ENCODE data around the gene KRTAP4-8.
"Not testable (repeated sequence)": the region's sequence is repeated elsewhere in the genome, so short reads cannot be mapped to it uniquely, and the experiment has no call there.

The KRTAP4-8 gene

DNA sequence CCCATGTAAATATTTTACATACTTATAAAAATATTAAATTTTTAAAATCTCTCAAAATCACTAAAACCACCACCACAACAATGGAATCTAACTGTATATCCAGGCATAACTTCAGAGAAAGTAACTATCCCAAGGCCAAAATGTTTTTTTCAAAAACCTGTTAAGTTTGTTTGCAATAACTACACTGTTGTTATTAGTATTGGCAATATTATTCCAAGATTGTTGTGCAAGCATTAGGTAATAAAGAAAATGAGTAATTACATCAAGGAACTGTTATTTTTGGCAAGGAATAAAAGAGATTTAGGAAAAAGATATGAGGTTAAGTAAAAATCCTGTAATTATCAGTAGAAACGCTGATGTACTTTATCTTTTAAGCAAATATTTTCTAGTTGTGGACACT, 29.4 kb upstream of the KRTAP4-8 start:
- Histone ChIP-seq H3K4me1 (ENCODE audit: low read depth, poor library complexity, severe bottlenecking) (no peaks in the 10 kb centered on the region), H3K36me3 (ENCODE audit: insufficient read depth) (no peaks in the 10 kb centered on the region), H3K27me3 (ENCODE audit: insufficient read depth, low read depth) (no peaks in the 10 kb centered on the region), H3K27ac (no peak overlapping the region), H3K4me2 (no peak overlapping the region), H4K20me1 (ENCODE audit: insufficient read depth) (no peaks in the 10 kb centered on the region), H3K4me3 (IDR thresholded peaks at IDR 0.05; ENCODE audit: insufficient read depth, low read depth, low read length) (no peak overlapping the region), H3K79me2 (ENCODE audit: insufficient read depth, low read depth) (no peaks in the 10 kb centered on the region), H3K9ac (no peak overlapping the region), H2AFZ (ENCODE audit: low read depth) (no peak overlapping the region)
- TF ChIP-seq, protein P1, sequence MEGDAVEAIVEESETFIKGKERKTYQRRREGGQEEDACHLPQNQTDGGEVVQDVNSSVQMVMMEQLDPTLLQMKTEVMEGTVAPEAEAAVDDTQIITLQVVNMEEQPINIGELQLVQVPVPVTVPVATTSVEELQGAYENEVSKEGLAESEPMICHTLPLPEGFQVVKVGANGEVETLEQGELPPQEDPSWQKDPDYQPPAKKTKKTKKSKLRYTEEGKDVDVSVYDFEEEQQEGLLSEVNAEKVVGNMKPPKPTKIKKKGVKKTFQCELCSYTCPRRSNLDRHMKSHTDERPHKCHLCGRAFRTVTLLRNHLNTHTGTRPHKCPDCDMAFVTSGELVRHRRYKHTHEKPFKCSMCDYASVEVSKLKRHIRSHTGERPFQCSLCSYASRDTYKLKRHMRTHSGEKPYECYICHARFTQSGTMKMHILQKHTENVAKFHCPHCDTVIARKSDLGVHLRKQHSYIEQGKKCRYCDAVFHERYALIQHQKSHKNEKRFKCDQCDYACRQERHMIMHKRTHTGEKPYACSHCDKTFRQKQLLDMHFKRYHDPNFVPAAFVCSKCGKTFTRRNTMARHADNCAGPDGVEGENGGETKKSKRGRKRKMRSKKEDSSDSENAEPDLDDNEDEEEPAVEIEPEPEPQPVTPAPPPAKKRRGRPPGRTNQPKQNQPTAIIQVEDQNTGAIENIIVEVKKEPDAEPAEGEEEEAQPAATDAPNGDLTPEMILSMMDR (conservative IDR thresholded peaks at IDR 0.05; ENCODE audit: low read depth, low read length): no peak

DNA sequence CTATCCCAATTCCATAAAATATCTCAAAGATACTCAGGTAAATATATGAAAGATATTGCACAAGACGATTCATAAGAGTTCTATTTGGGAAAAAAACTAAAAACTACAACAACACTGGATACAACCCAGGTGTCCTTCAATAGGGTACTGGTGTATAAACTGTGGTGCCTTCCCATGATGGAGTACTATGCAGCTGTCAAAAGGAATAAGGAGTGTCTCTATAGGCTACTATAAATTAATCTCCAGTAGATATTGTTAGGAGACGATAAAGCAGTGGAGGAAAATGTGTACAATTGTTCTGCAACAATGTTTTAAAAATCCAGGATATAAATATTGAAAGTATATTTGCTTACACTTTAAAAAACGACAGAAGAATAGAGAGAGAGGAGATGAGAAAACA, 28.5 kb upstream of the KRTAP4-8 start:
- Histone ChIP-seq H2AFZ (ENCODE audit: low read depth) (no peak overlapping the region), H3K4me2 (no peak overlapping the region), H3K4me1 (ENCODE audit: low read depth, poor library complexity, severe bottlenecking) (no peaks in the 10 kb centered on the region), H3K9ac (no peak overlapping the region), H3K27ac (no peak overlapping the region), H3K36me3 (ENCODE audit: insufficient read depth) (no peaks in the 10 kb centered on the region), H4K20me1 (ENCODE audit: insufficient read depth) (no peaks in the 10 kb centered on the region), H3K4me3 (IDR thresholded peaks at IDR 0.05; ENCODE audit: insufficient read depth, low read depth, low read length) (no peak overlapping the region), H3K27me3 (ENCODE audit: insufficient read depth, low read depth) (no peaks in the 10 kb centered on the region), H3K79me2 (ENCODE audit: insufficient read depth, low read depth) (no peaks in the 10 kb centered on the region)
- TF ChIP-seq, protein P1 (conservative IDR thresholded peaks at IDR 0.05; ENCODE audit: low read depth, low read length): no peak

- Histone ChIP-seq H3K27ac (no peak overlapping the region), H3K4me1 (ENCODE audit: low read depth, poor library complexity, severe bottlenecking) (no peaks in the 10 kb centered on the region), H4K20me1 (ENCODE audit: insufficient read depth) (no peaks in the 10 kb centered on the region), H3K4me2 (no peak overlapping the region), H2AFZ (ENCODE audit: low read depth) (no peak overlapping the region), H3K9ac (no peak overlapping the region), H3K36me3 (ENCODE audit: insufficient read depth) (no peaks in the 10 kb centered on the region), H3K79me2 (ENCODE audit: insufficient read depth, low read depth) (no peaks in the 10 kb centered on the region), H3K27me3 (ENCODE audit: insufficient read depth, low read depth) (no peaks in the 10 kb centered on the region), H3K4me3 (IDR thresholded peaks at IDR 0.05; ENCODE audit: insufficient read depth, low read depth, low read length) (no peak overlapping the region)
- TF ChIP-seq, protein P1 (conservative IDR thresholded peaks at IDR 0.05; ENCODE audit: low read depth, low read length): no peak
Measured at GRCh38 chr17:41125064-41125463, 27.1 kb upstream of the KRTAP4-8 start.

- not testable (repeated sequence) for H3K36me3 ChIP-seq (ENCODE audit: insufficient read depth); H3K4me1 ChIP-seq (ENCODE audit: low read depth, poor library complexity, severe bottlenecking); H3K4me3 ChIP-seq (IDR thresholded peaks at IDR 0.05; ENCODE audit: insufficient read depth, low read depth, low read length); H3K79me2 ChIP-seq (ENCODE audit: insufficient read depth, low read depth); H2AFZ ChIP-seq (ENCODE audit: low read depth); H3K9ac ChIP-seq; H4K20me1 ChIP-seq (ENCODE audit: insufficient read depth); H3K4me2 ChIP-seq; H3K27me3 ChIP-seq (ENCODE audit: insufficient read depth, low read depth); H3K27ac ChIP-seq
Measured at GRCh38 chr17:41123991-41124371, 26.0 kb upstream of the KRTAP4-8 start, which contains the start of gene KRTAP4-12. Gene KRTAP4-12, minus strand, starts transcription at chr17:41124182. Its CDS starts 60 bp downstream, at chr17:41124122.

DNA sequence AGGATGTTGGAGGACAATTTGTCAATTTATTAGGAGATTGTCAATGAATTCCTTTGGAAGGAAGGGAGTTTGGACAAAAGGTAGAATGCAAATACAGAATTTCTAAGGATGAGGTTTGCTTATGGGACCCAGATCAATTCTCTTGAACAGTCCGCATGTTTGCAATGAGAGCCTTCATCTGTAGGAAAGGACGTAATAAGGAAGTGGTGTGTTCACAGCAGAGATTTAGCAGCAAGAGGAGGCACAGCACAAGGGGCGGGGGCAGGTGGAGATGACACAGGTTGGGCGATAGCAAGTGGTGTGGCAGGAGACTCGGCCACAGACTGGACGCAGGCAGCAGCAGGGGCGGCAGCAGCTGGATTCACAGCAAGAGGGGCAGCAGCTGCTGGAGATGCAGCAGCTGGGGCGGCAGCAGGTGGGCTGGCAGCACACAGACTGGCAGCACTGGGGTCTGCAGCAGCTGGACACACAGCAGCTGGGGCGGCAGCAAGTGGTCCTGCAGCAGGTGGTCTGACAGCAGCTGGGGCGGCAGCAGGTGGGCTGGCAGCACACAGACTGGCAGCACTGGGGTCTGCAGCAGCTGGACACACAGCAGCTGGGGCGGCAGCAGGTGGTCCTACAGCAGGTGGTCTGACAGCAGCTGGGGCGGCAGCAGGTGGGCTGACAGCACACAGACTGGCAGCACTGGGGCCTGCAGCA, 25.5 kb upstream of the KRTAP4-8 start:
- not testable (repeated sequence) for H3K4me3 ChIP-seq (IDR thresholded peaks at IDR 0.05; ENCODE audit: insufficient read depth, low read depth, low read length); H3K79me2 ChIP-seq (ENCODE audit: insufficient read depth, low read depth); H2AFZ ChIP-seq (ENCODE audit: low read depth); H4K20me1 ChIP-seq (ENCODE audit: insufficient read depth); H3K4me2 ChIP-seq; H3K4me1 ChIP-seq (ENCODE audit: low read depth, poor library complexity, severe bottlenecking); H3K27me3 ChIP-seq (ENCODE audit: insufficient read depth, low read depth); H3K27ac ChIP-seq; H3K9ac ChIP-seq; H3K36me3 ChIP-seq (ENCODE audit: insufficient read depth)

Data from KMS-11 (cell line).